ENCODE data around the gene ANGPTL8. TPM values are rescaled to one million over a fixed set of nuclear protein-coding genes. Genes with fewer than 3 reads are reported as not detected.

ANGPTL8 gene
- total and polyA plus RNA-seq, 2 of the 13 experiments (the other 11 are each of a cell fraction or from before 2014, with no cell fraction given), result 27.3 to 243 TPM

- Histone ChIP-seq H3K4me3 (replicated peaks in 1 of 3; ENCODE audit: insufficient read depth in 1 of 3, low read depth in 2 of 3, low read length in 3 of 3) (no peak overlapping the region), H3K9ac (ENCODE audit: insufficient read depth, low read depth, low read length) (no peak overlapping the region), H3K79me2 (ENCODE audit: insufficient read depth, low read length) (no peaks in the 10 kb centered on the region), H3K36me3 (replicated peaks in 1 of 2; ENCODE audit: control insufficient read depth in 1 of 2, insufficient read depth in 2 of 2, low read length in 2 of 2) (no peaks in the 10 kb centered on the region), H3K27ac (ENCODE audit: extremely low read length, insufficient read depth, low read length) (no peak overlapping the region), H3K9me3 (ENCODE audit: low read length) (no peaks in the 10 kb centered on the region), H3K4me1 (ENCODE audit: insufficient read depth, low read length) (peaks cover 51% of the 10 kb centered on the region), H3K27me3 (ENCODE audit: control insufficient read depth in 1 of 2, insufficient read depth in 2 of 2, low read length in 2 of 2) (peaks cover 0 to 7% of the 10 kb centered on the region in 2 experiments; a peak in 1 of 5 replicates), H4K20me1 (ENCODE audit: insufficient read depth, low read length) (no peaks in the 10 kb centered on the region), H2AFZ (ENCODE audit: low read length) (no peak overlapping the region), H3K4me2 (ENCODE audit: low read depth, low read length) (no peak overlapping the region)
- BruUV-seq (replicated peaks), result no TSS peak
- ATAC-seq, result no peak
- WGBS (ENCODE audit: low lambda C conversion rate), result 25% methylated on average over 4 of the region's 4 CpGs
- no peak for DNase-seq (ENCODE audit: low spot score)
- TF ChIP-seq, protein P1, sequence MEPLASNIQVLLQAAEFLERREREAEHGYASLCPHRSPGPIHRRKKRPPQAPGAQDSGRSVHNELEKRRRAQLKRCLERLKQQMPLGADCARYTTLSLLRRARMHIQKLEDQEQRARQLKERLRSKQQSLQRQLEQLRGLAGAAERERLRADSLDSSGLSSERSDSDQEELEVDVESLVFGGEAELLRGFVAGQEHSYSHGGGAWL (CRISPR knock-in tag; IDR thresholded peaks at IDR 0.05), result no peak
- TF ChIP-seq FOXP1 (IDR thresholded peaks at IDR 0.05) (no peak), FOXP1 (CRISPR knock-in tag; IDR thresholded peaks at IDR 0.05) (no peak), ZBTB21 (CRISPR knock-in tag; IDR thresholded peaks at IDR 0.05) (no peak), ZBTB26 (CRISPR knock-in tag; IDR thresholded peaks at IDR 0.05; ENCODE audit: borderline replicate concordance) (no peak), MEIS1 (CRISPR knock-in tag; IDR thresholded peaks at IDR 0.05; ENCODE audit: borderline replicate concordance) (no peak), BCL6 (CRISPR knock-in tag; IDR thresholded peaks at IDR 0.05) (peak; percentile 64; the same call in 1 of the 2 replicates), KDM5B (CRISPR knock-in tag; IDR thresholded peaks at IDR 0.05; ENCODE audit: borderline replicate concordance) (no peak)
- TF ChIP-seq, protein P2, sequence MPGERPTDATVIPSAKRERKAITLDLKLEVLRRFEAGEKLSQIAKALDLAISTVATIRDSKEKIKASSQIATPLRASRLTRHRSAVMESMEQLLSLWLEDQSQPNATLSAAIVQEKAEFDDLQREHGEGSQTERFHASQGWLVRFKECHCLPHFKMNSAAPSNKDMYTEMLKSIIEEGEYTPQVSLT (CRISPR knock-in tag; IDR thresholded peaks at IDR 0.05; ENCODE audit: borderline replicate concordance, low read depth), result no peak
- intact Hi-C loops (cut with micrococcal nuclease; ENCODE audit: unreplicated experiment), result loop anchor here (10.0 kb wide), 1 partner anchor 155 kb away; no protein-coding TSS in a partner anchor
- CTCF ChIA-PET (ENCODE audit: low intra/inter-chr PET ratio, low total read pairs), result no interaction called here
- no peak for FAIRE-seq
- POLR2A ChIA-PET, result interaction anchor here (0.6 to 0.8 kb wide), 2 partner anchors 14 to 85 kb away, joined by 3 read pairs; no protein-coding TSS in a partner anchor
- in situ Hi-C loops (cut with HindIII; ENCODE audit: extremely low pct_ligation_motif_present, low pct_unique_long_range_greater_than_20kb), result no loop called here
Measured at GRCh38 chr19:11290256-11290655, 50.8 kb downstream of the ANGPTL8 start.

All from HepG2 (cell line).